Naive thymus-derived CD4-positive, alpha-beta T cell (primary cell): ENCODE results near the gene THRA. TPM values are rescaled to one million over a fixed set of nuclear protein-coding genes. Genes with fewer than 3 reads are reported as not detected.

Source experiments
- ATAC-seq: fragments of 150-1000 bp; cut with Tn5 transposase; 2 replicates; pipeline ENCODE4 v1.10.0; 2021; ENCODE audit warnings: mild to moderate bottlenecking, moderate library complexity
- CTCF ChIA-PET: fragments of 350-600 bp; sonication (Branson Sonifier 250); formaldehyde crosslinking; loops from one replicate; lab custom pipeline; 2021; ENCODE audit warnings: antibody characterized with exemption; lab: Charles Lee
- POLR2A ChIA-PET: fragments of 350-600 bp; sonication (Branson Sonifier 250); formaldehyde crosslinking; loops from one replicate; lab custom pipeline; 2021; ENCODE audit warnings: antibody characterized with exemption, inconsistent platforms; lab: Charles Lee
- DNase-seq, 9 donors: peaks; one replicate each; pipeline versions ENCODE4 v3.0.0 to v3.0.0-alpha.2; 2020 to 2022; ENCODE audit warnings: mixed read lengths in 1 of 9
- H3K27ac ChIP-seq: one replicate; pipeline ENCODE4 v1.7.0; 2013; ENCODE audit warnings: mild to moderate bottlenecking, low read depth, low read length, moderate library complexity
- H3K27me3 ChIP-seq, 2 donors: one replicate each; pipeline ENCODE4 v1.7.0; 2013; ENCODE audit warnings: low read length in 2 of 2, mild to moderate bottlenecking in 2 of 2, moderate library complexity in 2 of 2; ENCODE audit not compliant: control insufficient read depth in 2 of 2, insufficient read depth in 2 of 2
- H3K36me3 ChIP-seq, 3 experiments: 1 replicate in 2 of 3; 2 replicates in 1 of 3; pipeline ENCODE4 v1.7.0; 2013; ENCODE audit warnings: low read length in 3 of 3, mild to moderate bottlenecking in 3 of 3, moderate library complexity in 1 of 3; ENCODE audit not compliant: insufficient read depth in 3 of 3, control insufficient read depth in 2 of 3
- H3K4me1 ChIP-seq, 2 donors: one replicate each; pipeline ENCODE4 v1.7.0; 2013; ENCODE audit warnings: low read length in 2 of 2, mild to moderate bottlenecking in 2 of 2, moderate library complexity in 1 of 2; ENCODE audit not compliant: control insufficient read depth in 2 of 2, insufficient read depth in 2 of 2
- H3K4me3 ChIP-seq: 2 replicates; pipeline ENCODE4 v1.7.0; 2013; ENCODE audit warnings: mild to moderate bottlenecking, low read length
- H3K9me3 ChIP-seq, 3 experiments: 1 replicate in 2 of 3; 2 replicates in 1 of 3; pipeline ENCODE4 v1.7.0; 2013; ENCODE audit warnings: low read length in 3 of 3; ENCODE audit not compliant: control insufficient read depth in 2 of 3
- H3K27ac Mint-ChIP-seq, 9 donors: one replicate each; pipeline ENCODE4 v1.8.0; 2020 to 2022; ENCODE audit warnings: mixed read lengths in 9 of 9, mild to moderate bottlenecking in 8 of 9, moderate library complexity in 5 of 9, inconsistent platforms in 2 of 9
- H3K27me3 Mint-ChIP-seq, 5 donors: one replicate each; pipeline ENCODE4 v1.8.0; 2021 to 2022; ENCODE audit warnings: mixed read lengths in 5 of 5, mild to moderate bottlenecking in 1 of 5
- H3K36me3 Mint-ChIP-seq, 5 donors: one replicate each; pipeline ENCODE4 v1.8.0; 2020 to 2022; ENCODE audit warnings: mixed read lengths in 5 of 5, mild to moderate bottlenecking in 3 of 5, inconsistent platforms in 1 of 5
- H3K4me1 Mint-ChIP-seq, 7 donors: one replicate each; pipeline ENCODE4 v1.8.0; 2020 to 2022; ENCODE audit warnings: mixed read lengths in 7 of 7, mild to moderate bottlenecking in 3 of 7, inconsistent platforms in 1 of 7
- H3K4me3 Mint-ChIP-seq, 10 donors: one replicate each; pipeline ENCODE4 v1.8.0; 2020 to 2022; ENCODE audit warnings: mild to moderate bottlenecking in 10 of 10, mixed read lengths in 10 of 10, moderate library complexity in 6 of 10, inconsistent platforms in 2 of 10
- H3K9me3 Mint-ChIP-seq, 11 donors: one replicate each; pipeline ENCODE4 v1.8.0; 2020 to 2022; ENCODE audit warnings: mixed read lengths in 11 of 11, mild to moderate bottlenecking in 4 of 11, inconsistent platforms in 1 of 11, moderate library complexity in 1 of 11
- intact Hi-C, 2 donors: fragments of 100-400 bp; cut with micrococcal nuclease; formaldehyde crosslinking; loops; one replicate each; pipeline ENCODE4 v1.15.1; 2023
- polyA plus RNA-seq, 2 donors: library from polyadenylated mRNA; unstranded; fragments of 300-500 nt; fragmentation: Illumina TruSeq; gene quantifications; one replicate each; pipeline ENCODE4 v1.2.3, GENCODE V29; 2021
- total RNA-seq, 6 experiments: library from RNA in 5 of 6; stranded (reverse) in 5 of 6; gene quantifications; 1 replicate in 5 of 6; 2 replicates in 1 of 6; pipeline ENCODE4 v1.2.3 and lab custom pipeline; 2021 to 2026

The THRA gene, protein sequence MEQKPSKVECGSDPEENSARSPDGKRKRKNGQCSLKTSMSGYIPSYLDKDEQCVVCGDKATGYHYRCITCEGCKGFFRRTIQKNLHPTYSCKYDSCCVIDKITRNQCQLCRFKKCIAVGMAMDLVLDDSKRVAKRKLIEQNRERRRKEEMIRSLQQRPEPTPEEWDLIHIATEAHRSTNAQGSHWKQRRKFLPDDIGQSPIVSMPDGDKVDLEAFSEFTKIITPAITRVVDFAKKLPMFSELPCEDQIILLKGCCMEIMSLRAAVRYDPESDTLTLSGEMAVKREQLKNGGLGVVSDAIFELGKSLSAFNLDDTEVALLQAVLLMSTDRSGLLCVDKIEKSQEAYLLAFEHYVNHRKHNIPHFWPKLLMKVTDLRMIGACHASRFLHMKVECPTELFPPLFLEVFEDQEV
- total RNA-seq: 10 to 100 TPM in 4 of 5 experiments, 1 to 10 TPM in 1; 3.2 to 55.9 (median 48.4) TPM
- 10 to 100 TPM; 17.7 to 26.2 TPM for polyA plus RNA-seq
- 98.8 reads per million, percentile 84 among the genes with 10 or more reads in this experiment for total RNA-seq (lab: John Stamatoyannopoulos, UW)

DNA sequence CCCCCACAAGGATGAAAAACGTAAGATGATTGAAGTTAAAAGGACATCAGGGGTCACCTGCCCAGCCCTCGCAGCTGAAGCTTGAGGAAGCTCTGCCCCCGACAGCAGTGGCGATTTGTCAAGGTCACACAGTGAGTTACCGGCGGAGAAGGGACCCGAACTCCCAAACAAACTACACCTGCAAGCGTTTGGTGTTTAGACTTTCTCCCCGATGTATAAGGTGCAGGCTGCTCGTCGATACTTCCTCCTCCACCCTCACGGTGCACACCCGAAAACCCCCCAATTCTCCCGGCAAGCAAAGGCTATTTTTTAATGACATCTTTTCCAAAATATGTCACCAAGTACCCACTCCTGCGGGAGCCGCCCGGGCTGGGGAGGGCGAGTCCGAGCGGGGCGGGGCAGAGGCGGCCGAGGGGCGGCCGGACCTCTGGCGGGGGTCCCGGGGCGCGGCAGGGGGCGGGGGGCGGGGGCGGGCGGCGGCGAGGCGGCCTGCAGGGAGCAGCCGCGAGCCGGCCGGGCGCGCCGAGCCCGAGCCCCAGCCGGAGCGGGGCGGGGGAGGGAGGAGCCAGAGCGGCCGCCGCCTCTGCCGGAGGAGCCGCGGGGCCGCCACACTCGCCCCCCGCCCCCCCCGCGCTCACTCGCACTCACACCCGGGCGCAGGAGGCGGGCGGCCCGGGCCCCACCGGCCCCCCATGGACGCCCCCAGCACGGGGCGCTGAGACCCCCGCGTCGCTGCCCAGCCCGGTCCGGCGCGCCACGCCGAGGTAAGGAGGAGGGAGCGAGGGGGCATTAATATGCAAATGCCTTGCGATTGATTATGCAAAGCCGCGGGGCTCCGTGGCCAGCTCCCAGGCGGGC, at the start of gene THRA:
Gene THRA (plus strand): TSS at position 637 of the 858 bp plus-strand sequence. CDS start 11,524 bp downstream, outside the sequence.
- Mint-ChIP-seq H3K9me3 (no peaks in the 10 kb centered on the region), H3K4me1 (peaks cover 32 to 50% (median 43%) of the 10 kb centered on the region in 7 donors), H3K4me3 (peak within 1 kb of the TSS; percentile 86 to 97 (median 94)), H3K36me3 (peaks cover 0 to 5% (median 0%) of the 10 kb centered on the region in 5 donors), H3K27ac (peak within 1 kb of the TSS; percentile 35 to 95 (median 89)), H3K27me3 (peaks cover 0 to 62% (median 0%) of the 10 kb centered on the region in 5 donors)
- DNase-seq: peak; percentile 56 to 77 (median 71)
- no peaks in the 10 kb centered on the region for H3K9me3 ChIP-seq
- ChIA-PET CTCF (interaction anchor here (0.6 to 11.1 kb wide), 15 partner anchors 9 to 106 kb away, joined by 3 to 127 read pairs (median 5); partner anchors contain the start of genes MED24 and PSMD3), POLR2A (interaction anchor here (0.9 to 7.2 kb wide), 10 partner anchors 8 to 60 kb away, joined by 3 to 62 read pairs (median 8); partner anchors contain the start of genes CSF3, MED24 and NR1D1)
- intact Hi-C loops: loop anchor here (1.0 to 5.0 kb wide), 9 partner anchors 13 to 129 kb away; partner anchors contain the start of gene CASC3 (in 1 of the 2)
- H3K36me3 ChIP-seq: peaks cover 0 to 3% (median 0%) of the 10 kb centered on the region in 3 experiments
- H3K27me3 ChIP-seq: no peaks in the 10 kb centered on the region
- ATAC-seq: peak; percentile 93
- H3K4me3 ChIP-seq: peak within 1 kb of the TSS; percentile 81
- peaks cover 21 to 34% of the 10 kb centered on the region in 2 donors for H3K4me1 ChIP-seq
- H3K27ac ChIP-seq: peak within 1 kb of the TSS; percentile 84

GRCh38 chr17:40014375-40014980, 48.3 kb upstream of the THRA start:
- H3K9me3 Mint-ChIP-seq: no peaks in the 10 kb centered on the region
- Histone ChIP-seq H3K27ac (no peak overlapping the region), H3K9me3 (no peaks in the 10 kb centered on the region), H3K4me1 (peaks cover 0 to 7% of the 10 kb centered on the region in 2 donors), H3K36me3 (peaks cover 0 to 17% (median 0%) of the 10 kb centered on the region in 3 experiments), H3K27me3 (no peaks in the 10 kb centered on the region), H3K4me3 (no peak overlapping the region)
- no peak overlapping the region for H3K4me3 Mint-ChIP-seq
- H3K4me1 Mint-ChIP-seq: peaks cover 0 to 13% (median 10%) of the 10 kb centered on the region in 7 donors
- no peak for ATAC-seq
- POLR2A ChIA-PET: interaction anchor here (0.8 kb wide), 1 partner anchor 70 kb away, joined by 3 read pairs; no protein-coding TSS in a partner anchor
- CTCF ChIA-PET: interaction anchor here (0.7 to 8.2 kb wide), 9 partner anchors 12 to 180 kb away, joined by 3 to 85 read pairs (median 5); no protein-coding TSS in a partner anchor
- no peak overlapping the region for H3K27ac Mint-ChIP-seq
- H3K36me3 Mint-ChIP-seq: peaks cover 4 to 6% (median 5%) of the 10 kb centered on the region in 5 donors
- intact Hi-C loops: no loop called here
- H3K27me3 Mint-ChIP-seq: peaks cover 0 to 6% (median 0%) of the 10 kb centered on the region in 5 donors
- DNase-seq: no peak

DNA sequence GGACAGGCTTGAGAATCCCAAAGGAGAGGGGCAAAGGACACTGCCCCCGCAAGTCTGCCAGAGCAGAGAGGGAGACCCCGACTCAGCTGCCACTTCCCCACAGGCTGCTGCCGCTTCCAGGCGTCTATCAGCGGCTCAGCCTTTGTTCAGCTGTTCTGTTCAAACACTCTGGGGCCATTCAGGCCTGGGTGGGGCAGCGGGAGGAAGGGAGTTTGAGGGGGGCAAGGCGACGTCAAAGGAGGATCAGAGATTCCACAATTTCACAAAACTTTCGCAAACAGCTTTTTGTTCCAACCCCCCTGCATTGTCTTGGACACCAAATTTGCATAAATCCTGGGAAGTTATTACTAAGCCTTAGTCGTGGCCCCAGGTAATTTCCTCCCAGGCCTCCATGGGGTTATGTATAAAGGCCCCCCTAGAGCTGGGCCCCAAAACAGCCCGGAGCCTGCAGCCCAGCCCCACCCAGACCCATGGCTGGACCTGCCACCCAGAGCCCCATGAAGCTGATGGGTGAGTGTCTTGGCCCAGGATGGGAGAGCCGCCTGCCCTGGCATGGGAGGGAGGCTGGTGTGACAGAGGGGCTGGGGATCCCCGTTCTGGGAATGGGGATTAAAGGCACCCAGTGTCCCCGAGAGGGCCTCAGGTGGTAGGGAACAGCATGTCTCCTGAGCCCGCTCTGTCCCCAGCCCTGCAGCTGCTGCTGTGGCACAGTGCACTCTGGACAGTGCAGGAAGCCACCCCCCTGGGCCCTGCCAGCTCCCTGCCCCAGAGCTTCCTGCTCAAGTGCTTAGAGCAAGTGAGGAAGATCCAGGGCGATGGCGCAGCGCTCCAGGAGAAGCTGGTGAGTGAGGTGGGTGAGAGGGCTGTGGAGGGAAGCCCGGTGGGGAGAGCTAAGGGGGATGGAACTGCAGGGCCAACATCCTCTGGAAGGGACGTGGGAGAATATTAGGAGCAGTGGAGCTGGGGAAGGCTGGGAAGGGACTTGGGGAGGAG, 47.5 kb upstream of the THRA start, which contains the start of gene CSF3:
Gene CSF3 (plus strand): TSS at position 436 of the 993 bp plus-strand sequence. CDS start 35 bp downstream, at position 471.
- no peak within 1 kb of the TSS for H3K27ac Mint-ChIP-seq
- DNase-seq: no peak
- Histone ChIP-seq H3K9me3 (no peaks in the 10 kb centered on the region), H3K4me3 (no peak within 1 kb of the TSS), H3K27me3 (no peaks in the 10 kb centered on the region), H3K36me3 (peaks cover 0 to 25% (median 0%) of the 10 kb centered on the region in 3 experiments), H3K4me1 (peaks cover 0 to 3% of the 10 kb centered on the region in 2 donors), H3K27ac (no peak within 1 kb of the TSS)
- peaks cover 0 to 8% (median 7%) of the 10 kb centered on the region in 7 donors for H3K4me1 Mint-ChIP-seq
- ATAC-seq: no peak
- H3K27me3 Mint-ChIP-seq: peaks cover 0 to 6% (median 0%) of the 10 kb centered on the region in 5 donors
- ChIA-PET CTCF (interaction anchor here (0.8 to 8.2 kb wide), 9 partner anchors 11 to 177 kb away, joined by 3 to 85 read pairs (median 7); no protein-coding TSS in a partner anchor), POLR2A (interaction anchor here (0.8 to 1.3 kb wide), 2 partner anchors 48 to 69 kb away, joined by 3 read pairs; partner anchors contain the start of gene THRA)
- peaks cover 4 to 9% (median 5%) of the 10 kb centered on the region in 5 donors for H3K36me3 Mint-ChIP-seq
- intact Hi-C loops: no loop called here
- no peaks in the 10 kb centered on the region for H3K9me3 Mint-ChIP-seq
- H3K4me3 Mint-ChIP-seq: no peak within 1 kb of the TSS

DNA sequence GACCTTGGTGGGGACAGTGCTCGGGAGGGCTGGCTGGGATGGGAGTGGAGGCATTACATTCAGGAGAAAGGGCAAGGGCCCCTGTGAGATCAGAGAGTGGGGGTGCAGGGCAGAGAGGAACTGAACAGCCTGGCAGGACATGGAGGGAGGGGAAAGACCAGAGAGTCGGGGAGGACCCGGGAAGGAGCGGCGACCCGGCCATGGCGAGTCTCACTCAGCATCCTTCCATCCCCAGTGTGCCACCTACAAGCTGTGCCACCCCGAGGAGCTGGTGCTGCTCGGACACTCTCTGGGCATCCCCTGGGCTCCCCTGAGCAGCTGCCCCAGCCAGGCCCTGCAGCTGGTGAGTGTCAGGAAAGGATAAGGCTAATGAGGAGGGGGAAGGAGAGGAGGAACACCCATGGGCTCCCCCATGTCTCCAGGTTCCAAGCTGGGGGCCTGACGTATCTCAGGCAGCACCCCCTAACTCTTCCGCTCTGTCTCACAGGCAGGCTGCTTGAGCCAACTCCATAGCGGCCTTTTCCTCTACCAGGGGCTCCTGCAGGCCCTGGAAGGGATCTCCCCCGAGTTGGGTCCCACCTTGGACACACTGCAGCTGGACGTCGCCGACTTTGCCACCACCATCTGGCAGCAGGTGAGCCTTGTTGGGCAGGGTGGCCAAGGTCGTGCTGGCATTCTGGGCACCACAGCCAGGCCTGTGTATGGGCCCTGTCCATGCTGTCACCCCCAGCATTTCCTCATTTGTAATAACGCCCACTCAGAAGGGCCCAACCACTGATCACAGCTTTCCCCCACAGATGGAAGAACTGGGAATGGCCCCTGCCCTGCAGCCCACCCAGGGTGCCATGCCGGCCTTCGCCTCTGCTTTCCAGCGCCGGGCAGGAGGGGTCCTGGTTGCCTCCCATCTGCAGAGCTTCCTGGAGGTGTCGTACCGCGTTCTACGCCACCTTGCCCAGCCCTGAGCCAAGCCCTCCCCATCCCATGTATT, 46.5 kb upstream of the THRA start:
- ATAC-seq (no peak), DNase-seq (no peak)
- H3K36me3 Mint-ChIP-seq: peaks cover 4 to 13% (median 5%) of the 10 kb centered on the region in 5 donors
- POLR2A ChIA-PET: interaction anchor here (1.3 kb wide), 1 partner anchor 47 kb away, joined by 3 read pairs; the partner anchor contains the start of gene THRA
- no peaks in the 10 kb centered on the region for H3K9me3 Mint-ChIP-seq
- CTCF ChIA-PET: interaction anchor here (0.6 to 8.2 kb wide), 7 partner anchors 10 to 276 kb away, joined by 3 to 85 read pairs (median 5); no protein-coding TSS in a partner anchor
- peaks cover 0 to 6% (median 0%) of the 10 kb centered on the region in 5 donors for H3K27me3 Mint-ChIP-seq
- Histone ChIP-seq H3K27me3 (no peaks in the 10 kb centered on the region), H3K27ac (no peak overlapping the region), H3K4me1 (no peaks in the 10 kb centered on the region), H3K36me3 (peaks cover 0 to 30% (median 0%) of the 10 kb centered on the region in 3 experiments), H3K4me3 (no peak overlapping the region), H3K9me3 (no peaks in the 10 kb centered on the region)
- H3K4me3 Mint-ChIP-seq: no peak overlapping the region
- peaks cover 0 to 8% (median 5%) of the 10 kb centered on the region in 7 donors for H3K4me1 Mint-ChIP-seq
- H3K27ac Mint-ChIP-seq: no peak overlapping the region
- intact Hi-C loops: no loop called here
